Caco-2 (cell line): ENCODE measurements around the gene GREM2. TPM values are rescaled to one million over a fixed set of nuclear protein-coding genes. Genes with fewer than 3 reads are reported as not detected.

Experiments
- BruUV-seq: library from RNA; stranded (reverse); fragments of 400-500 nt; replicated peaks from 2 replicates; lab custom pipeline; 2021; lab: Mats Ljungman, UMichigan
- CTCF ChIA-PET: fragments of 300-600 bp; sonication (Branson Sonifier 250); formaldehyde crosslinking; loops from one replicate; lab custom pipeline; 2022; ENCODE audit warnings: antibody characterized with exemption; lab: Charles Lee
- POLR2A ChIA-PET: fragments of 300-600 bp; sonication (Branson Sonifier 250); formaldehyde crosslinking; loops from one replicate; lab custom pipeline; 2022; ENCODE audit warnings: antibody characterized with exemption; lab: Charles Lee
- DNase-seq, 2 experiments: peaks; one replicate each; pipeline versions ENCODE4 v3.0.0 to v3.0.0-alpha.2; 2020 to 2022
- H3K27me3 ChIP-seq: replicated peaks from 2 replicates; pipeline ENCODE4 v1.6.0; 2011; ENCODE audit warnings: low read length; ENCODE audit not compliant: control insufficient read depth, insufficient read depth
- H3K36me3 ChIP-seq: 2 replicates; pipeline ENCODE4 v1.5.1; 2011; ENCODE audit warnings: low read length; ENCODE audit not compliant: control insufficient read depth, insufficient read depth
- H3K4me1 ChIP-seq: fragments of 250-450 bp; sonication (Bioruptor Pico); 2 replicates; pipeline ENCODE4 v1.5.1; 2020; ENCODE audit warnings: mild to moderate bottlenecking
- H3K4me3 ChIP-seq: 2 replicates; pipeline ENCODE4 v1.5.1; 2011; ENCODE audit warnings: low read depth, mild to moderate bottlenecking, control low read depth, low read length
- H3K9me3 ChIP-seq: fragments of 250-450 bp; sonication (Bioruptor Pico); 2 replicates; pipeline ENCODE4 v1.5.1; 2020; ENCODE audit warnings: mild to moderate bottlenecking, moderate library complexity
- H3K27ac Mint-ChIP-seq: one replicate; pipeline ENCODE4 v1.8.0; 2022; ENCODE audit warnings: mixed read lengths; ENCODE audit not compliant: unreplicated experiment
- H3K27me3 Mint-ChIP-seq: one replicate; pipeline ENCODE4 v1.8.0; 2022; ENCODE audit warnings: mixed read lengths; ENCODE audit not compliant: insufficient read depth, unreplicated experiment
- H3K36me3 Mint-ChIP-seq: one replicate; pipeline ENCODE4 v1.8.0; 2022; ENCODE audit warnings: mild to moderate bottlenecking, mixed read lengths; ENCODE audit not compliant: insufficient read depth, unreplicated experiment
- H3K4me1 Mint-ChIP-seq: one replicate; pipeline ENCODE4 v1.8.0; 2022; ENCODE audit warnings: low read depth, mixed read lengths; ENCODE audit not compliant: unreplicated experiment
- H3K4me3 Mint-ChIP-seq: one replicate; pipeline ENCODE4 v1.8.0; 2022; ENCODE audit warnings: mild to moderate bottlenecking, moderate library complexity, mixed read lengths; ENCODE audit not compliant: unreplicated experiment
- H3K9me3 Mint-ChIP-seq: one replicate; pipeline ENCODE4 v1.8.0; 2022; ENCODE audit warnings: mixed read lengths; ENCODE audit not compliant: unreplicated experiment
- intact Hi-C: fragments of 100-400 bp; cut with micrococcal nuclease; formaldehyde crosslinking; loops from one replicate; pipeline ENCODE4 v1.10.0; 2022; ENCODE audit not compliant: unreplicated experiment
- total RNA-seq: library from RNA; stranded (reverse); gene quantifications from 2 replicates; pipeline ENCODE4 v1.2.3, GENCODE V29; 2022
- TF ChIP-seq, protein P1 (sequence below), 2 experiments: fragments of 200-600 bp in 1 of 2; IDR thresholded peaks; 1 replicate in 1 of 2; 2 replicates in 1 of 2; pipeline versions ENCODE4 v1.5.1 to v1.8.0; 2011 to 2022; ENCODE audit warnings: antibody characterized with exemption in 1 of 2, control low read depth in 1 of 2, inconsistent platforms in 1 of 2, low read depth in 1 of 2, low read length in 1 of 2, mild to moderate bottlenecking in 1 of 2, moderate library complexity in 1 of 2; ENCODE audit not compliant: insufficient read depth in 1 of 2, severe bottlenecking in 1 of 2, unreplicated experiment in 1 of 2

Gene GREM2
- total RNA-seq, 1 experiment from 2014 or later = 0.36 TPM

DNA sequence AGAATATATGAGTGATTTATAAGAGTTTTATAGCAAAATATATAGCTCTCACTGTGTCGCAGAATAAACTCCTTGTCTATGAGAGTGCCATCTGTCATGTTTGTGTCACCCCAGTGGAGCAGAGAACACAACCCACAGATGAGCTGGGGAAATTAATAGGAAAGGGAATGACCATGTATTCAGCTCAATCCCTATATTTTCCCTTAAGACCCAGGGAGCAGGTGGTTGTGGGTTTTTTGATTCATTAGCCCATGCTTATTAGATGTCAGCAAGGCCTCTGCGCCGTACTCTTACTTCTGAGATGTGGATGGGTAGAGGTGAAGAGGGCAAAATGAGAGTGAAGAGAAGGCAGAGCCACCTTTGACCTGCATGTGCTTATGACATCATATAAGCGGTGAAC, 4.1 kb upstream of the GREM2 start:
- Mint-ChIP-seq H3K36me3 (no peaks in the 10 kb centered on the region), H3K27ac (no peak overlapping the region), H3K9me3 (no peaks in the 10 kb centered on the region), H3K4me1 (peaks cover 8% of the 10 kb centered on the region), H3K4me3 (no peak overlapping the region), H3K27me3 (peaks cover 3% of the 10 kb centered on the region)
- no peaks in the 10 kb centered on the region for H3K36me3 ChIP-seq
- intact Hi-C loops = loop anchor here (10.0 kb wide), 1 partner anchor 591 kb away; no protein-coding TSS in a partner anchor
- H3K27me3 ChIP-seq = no peaks in the 10 kb centered on the region
- no peak overlapping the region for H3K4me3 ChIP-seq
- no TSS peak for BruUV-seq
- POLR2A ChIA-PET = no interaction called here
- CTCF ChIA-PET = interaction anchor here (1.0 kb wide), 1 partner anchor 76 kb away, joined by 5 read pairs; no protein-coding TSS in a partner anchor
- H3K4me1 ChIP-seq = peaks cover 11% of the 10 kb centered on the region; the same call in 1 of the 2 replicates
- TF ChIP-seq, protein P1, sequence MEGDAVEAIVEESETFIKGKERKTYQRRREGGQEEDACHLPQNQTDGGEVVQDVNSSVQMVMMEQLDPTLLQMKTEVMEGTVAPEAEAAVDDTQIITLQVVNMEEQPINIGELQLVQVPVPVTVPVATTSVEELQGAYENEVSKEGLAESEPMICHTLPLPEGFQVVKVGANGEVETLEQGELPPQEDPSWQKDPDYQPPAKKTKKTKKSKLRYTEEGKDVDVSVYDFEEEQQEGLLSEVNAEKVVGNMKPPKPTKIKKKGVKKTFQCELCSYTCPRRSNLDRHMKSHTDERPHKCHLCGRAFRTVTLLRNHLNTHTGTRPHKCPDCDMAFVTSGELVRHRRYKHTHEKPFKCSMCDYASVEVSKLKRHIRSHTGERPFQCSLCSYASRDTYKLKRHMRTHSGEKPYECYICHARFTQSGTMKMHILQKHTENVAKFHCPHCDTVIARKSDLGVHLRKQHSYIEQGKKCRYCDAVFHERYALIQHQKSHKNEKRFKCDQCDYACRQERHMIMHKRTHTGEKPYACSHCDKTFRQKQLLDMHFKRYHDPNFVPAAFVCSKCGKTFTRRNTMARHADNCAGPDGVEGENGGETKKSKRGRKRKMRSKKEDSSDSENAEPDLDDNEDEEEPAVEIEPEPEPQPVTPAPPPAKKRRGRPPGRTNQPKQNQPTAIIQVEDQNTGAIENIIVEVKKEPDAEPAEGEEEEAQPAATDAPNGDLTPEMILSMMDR (IDR thresholded peaks at IDR 0.05; ENCODE audit: insufficient read depth in 1 of 2, low read depth in 1 of 2, low read length in 1 of 2, severe bottlenecking in 1 of 2, unreplicated experiment in 1 of 2) = no peak
- no peaks in the 10 kb centered on the region for H3K9me3 ChIP-seq
- no peak for DNase-seq

GRCh38 chr1:240613356-240614142, 1.6 kb upstream of the GREM2 start:
- TF ChIP-seq, protein P1 (IDR thresholded peaks at IDR 0.05; ENCODE audit: insufficient read depth in 1 of 2, low read depth in 1 of 2, low read length in 1 of 2, severe bottlenecking in 1 of 2, unreplicated experiment in 1 of 2) = no peak
- DNase-seq = no peak
- no peaks in the 10 kb centered on the region; the same call in 1 of the 2 replicates for H3K27me3 ChIP-seq
- Mint-ChIP-seq H3K27ac (no peak overlapping the region), H3K9me3 (no peaks in the 10 kb centered on the region), H3K36me3 (no peaks in the 10 kb centered on the region), H3K4me3 (no peak overlapping the region), H3K4me1 (peaks cover 14% of the 10 kb centered on the region), H3K27me3 (peaks cover 3% of the 10 kb centered on the region)
- POLR2A ChIA-PET = no interaction called here
- peaks cover 11% of the 10 kb centered on the region; the same call in 1 of the 2 replicates for H3K4me1 ChIP-seq
- no peaks in the 10 kb centered on the region for H3K36me3 ChIP-seq
- H3K9me3 ChIP-seq = no peaks in the 10 kb centered on the region
- H3K4me3 ChIP-seq = no peak overlapping the region
- no TSS peak for BruUV-seq
- intact Hi-C loops = loop anchor here (2.0 to 10.0 kb wide), 2 partner anchors 423 to 589 kb away; no protein-coding TSS in a partner anchor
- CTCF ChIA-PET = no interaction called here

DNA sequence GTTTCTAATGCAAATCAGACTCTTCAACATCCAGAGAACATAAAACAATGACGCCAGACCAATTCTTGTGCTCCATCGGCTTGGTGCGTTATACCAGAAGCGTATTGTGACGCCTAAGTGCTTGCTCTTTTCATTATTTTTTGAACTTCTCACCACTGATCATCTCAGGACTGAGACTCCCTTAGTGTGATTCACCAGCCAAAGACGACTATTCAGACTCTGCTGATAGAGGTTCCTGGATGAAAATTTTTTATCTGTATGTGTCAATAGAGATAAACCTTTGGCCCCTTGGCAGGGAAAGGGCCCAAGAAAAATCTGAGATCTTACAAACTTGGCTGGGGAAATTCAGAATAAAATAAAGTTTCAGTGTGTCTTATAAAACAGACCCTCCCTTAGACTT, 856 bp upstream of the GREM2 start:
- TF ChIP-seq, protein P1 (IDR thresholded peaks at IDR 0.05; ENCODE audit: insufficient read depth in 1 of 2, low read depth in 1 of 2, low read length in 1 of 2, severe bottlenecking in 1 of 2, unreplicated experiment in 1 of 2) = no peak
- Mint-ChIP-seq H3K9me3 (no peaks in the 10 kb centered on the region), H3K4me3 (no peak overlapping the region), H3K27me3 (peaks cover 3% of the 10 kb centered on the region), H3K27ac (no peak overlapping the region), H3K4me1 (peaks cover 14% of the 10 kb centered on the region), H3K36me3 (no peaks in the 10 kb centered on the region)
- ChIA-PET CTCF (no interaction called here), POLR2A (no interaction called here)
- no peaks in the 10 kb centered on the region for H3K36me3 ChIP-seq
- no TSS peak for BruUV-seq
- no peak overlapping the region for H3K4me3 ChIP-seq
- no peaks in the 10 kb centered on the region for H3K9me3 ChIP-seq
- no peaks in the 10 kb centered on the region; the same call in 1 of the 2 replicates for H3K27me3 ChIP-seq
- H3K4me1 ChIP-seq = peaks cover 11% of the 10 kb centered on the region; the same call in 1 of the 2 replicates
- DNase-seq = no peak
- intact Hi-C loops = loop anchor here (1.0 to 10.0 kb wide), 3 partner anchors 79 to 588 kb away; no protein-coding TSS in a partner anchor
